Colonic mucosa (tissue), 4 donors: ENCODE measurements around the gene KMT2E. TPM values are rescaled to one million over a fixed set of nuclear protein-coding genes. Genes with fewer than 3 reads are reported as not detected.

Source experiments
- DNase-seq: peaks from one replicate; pipeline ENCODE4 v3.0.0-alpha.2; 2020
- H3K27ac ChIP-seq: fragments of 200-600 bp; one replicate; pipeline ENCODE4 v1.8.0; 2021
- H3K27me3 ChIP-seq: fragments of 200-600 bp; one replicate; pipeline ENCODE4 v1.8.0; 2021
- H3K36me3 ChIP-seq: fragments of 200-600 bp; one replicate; pipeline ENCODE4 v1.8.0; 2021
- H3K4me1 ChIP-seq: fragments of 200-600 bp; one replicate; pipeline ENCODE4 v1.8.0; 2021; ENCODE audit warnings: mild to moderate bottlenecking
- H3K4me3 ChIP-seq: fragments of 200-600 bp; one replicate; pipeline ENCODE4 v1.8.0; 2021
- H3K9ac ChIP-seq, 2 donors: one replicate each; pipeline ENCODE4 v1.7.0; 2013; ENCODE audit warnings: control low read depth in 2 of 2, low read depth in 2 of 2, low read length in 2 of 2
- H3K9me3 ChIP-seq: fragments of 200-600 bp; one replicate; pipeline ENCODE4 v1.8.0; 2021
- intact Hi-C: fragments of 100-400 bp; cut with DNase I; formaldehyde crosslinking; loops from one replicate; pipeline ENCODE4 v1.14.1; 2022
- total RNA-seq, 2 donors: library from RNA; stranded (reverse); fragmentation: NEBNext Ultra II Directional in 1 of 2; extraction: Animal tissue kit (Norgen Biotek cat#: 25700) in 1 of 2; gene quantifications; one replicate each; pipeline ENCODE4 v1.2.1, GENCODE V29; 2021
- TF ChIP-seq, protein P1 (sequence below): fragments of 200-600 bp; IDR thresholded peaks from one replicate; pipeline ENCODE4 v1.8.0; 2022; ENCODE audit warnings: antibody characterized with exemption, mild to moderate bottlenecking
- donor health status: healthy.
- donor health status: DM: no; HTN: no; CAD: no.
- donor health status: DM: no; HTN: no; CAD: no.

KMT2E gene
- total RNA-seq, 2 donors from 2014 or later: 78.6 to 116 TPM

DNA sequence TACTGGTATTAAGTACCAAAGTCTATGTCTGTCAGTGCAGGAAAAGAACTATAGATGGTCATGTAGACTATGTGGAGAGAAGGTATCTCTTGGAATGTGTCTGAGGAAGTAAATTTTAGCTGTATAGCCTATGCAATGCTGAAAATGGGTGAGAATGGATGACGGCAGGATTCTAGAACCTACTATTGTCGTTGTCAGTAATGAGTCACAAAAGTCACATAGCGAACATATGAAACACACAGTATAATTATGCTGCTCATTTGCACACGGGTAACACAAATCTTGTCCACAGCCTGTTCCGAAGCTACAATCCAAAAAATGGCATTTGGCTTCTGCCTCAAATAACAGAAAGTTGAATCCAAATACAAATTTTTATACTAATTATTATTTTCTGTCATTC lies 33.6 kb upstream of the KMT2E start:
- no peak for DNase-seq
- no peak overlapping the region for H3K4me3 ChIP-seq
- H3K9me3 ChIP-seq: no peaks in the 10 kb centered on the region
- H3K27me3 ChIP-seq: no peaks in the 10 kb centered on the region
- intact Hi-C loops: no loop called here
- H3K4me1 ChIP-seq: peaks cover 17% of the 10 kb centered on the region
- TF ChIP-seq, protein P1, sequence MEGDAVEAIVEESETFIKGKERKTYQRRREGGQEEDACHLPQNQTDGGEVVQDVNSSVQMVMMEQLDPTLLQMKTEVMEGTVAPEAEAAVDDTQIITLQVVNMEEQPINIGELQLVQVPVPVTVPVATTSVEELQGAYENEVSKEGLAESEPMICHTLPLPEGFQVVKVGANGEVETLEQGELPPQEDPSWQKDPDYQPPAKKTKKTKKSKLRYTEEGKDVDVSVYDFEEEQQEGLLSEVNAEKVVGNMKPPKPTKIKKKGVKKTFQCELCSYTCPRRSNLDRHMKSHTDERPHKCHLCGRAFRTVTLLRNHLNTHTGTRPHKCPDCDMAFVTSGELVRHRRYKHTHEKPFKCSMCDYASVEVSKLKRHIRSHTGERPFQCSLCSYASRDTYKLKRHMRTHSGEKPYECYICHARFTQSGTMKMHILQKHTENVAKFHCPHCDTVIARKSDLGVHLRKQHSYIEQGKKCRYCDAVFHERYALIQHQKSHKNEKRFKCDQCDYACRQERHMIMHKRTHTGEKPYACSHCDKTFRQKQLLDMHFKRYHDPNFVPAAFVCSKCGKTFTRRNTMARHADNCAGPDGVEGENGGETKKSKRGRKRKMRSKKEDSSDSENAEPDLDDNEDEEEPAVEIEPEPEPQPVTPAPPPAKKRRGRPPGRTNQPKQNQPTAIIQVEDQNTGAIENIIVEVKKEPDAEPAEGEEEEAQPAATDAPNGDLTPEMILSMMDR: no peak
- H3K27ac ChIP-seq: peak overlapping the region; percentile 97
- H3K9ac ChIP-seq: peak overlapping the region in 1 of 2 donors; percentile 64
- H3K36me3 ChIP-seq: no peaks in the 10 kb centered on the region

DNA sequence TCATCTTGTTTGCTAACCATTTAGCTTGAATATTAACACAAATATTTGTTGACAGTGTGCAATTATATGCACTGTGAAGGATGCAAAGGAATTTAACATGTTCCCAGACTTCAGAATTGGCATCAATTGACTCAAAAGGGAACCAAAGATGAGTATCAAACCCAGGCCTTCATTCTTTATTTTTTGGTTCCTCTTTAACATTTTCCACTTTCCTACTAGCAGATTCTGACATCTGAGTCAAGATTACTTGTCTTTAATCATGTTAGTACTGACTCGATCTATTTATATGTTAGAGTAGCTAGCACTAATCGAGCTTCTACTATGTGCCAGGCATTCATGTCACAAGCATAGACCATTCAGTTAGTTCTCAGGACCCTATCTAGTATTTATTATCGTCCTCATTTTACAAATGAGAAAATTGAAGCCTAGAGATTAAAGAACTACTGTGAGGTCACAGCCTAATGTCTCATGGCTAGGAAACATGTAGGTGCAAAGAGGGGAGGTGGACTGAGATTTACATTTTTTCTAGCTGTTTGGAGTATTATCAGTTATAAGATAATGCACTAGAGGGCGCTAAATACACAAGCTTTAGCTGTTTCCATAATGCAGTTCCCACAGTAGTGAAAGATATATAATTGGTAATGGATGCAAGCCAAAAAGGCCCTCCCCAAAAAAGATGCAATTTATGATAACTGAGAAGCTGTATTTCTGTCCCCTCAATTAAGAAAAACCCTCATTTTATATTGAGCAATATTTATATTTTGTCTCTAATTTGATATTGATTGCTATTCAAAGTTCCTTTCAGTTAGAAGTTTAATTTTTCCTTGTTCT lies 32.9 kb upstream of the KMT2E start:
- Histone ChIP-seq H3K4me1 (peaks cover 17% of the 10 kb centered on the region), H3K27ac (peak overlapping the region; percentile 97)
- DNase-seq: no peak

DNA sequence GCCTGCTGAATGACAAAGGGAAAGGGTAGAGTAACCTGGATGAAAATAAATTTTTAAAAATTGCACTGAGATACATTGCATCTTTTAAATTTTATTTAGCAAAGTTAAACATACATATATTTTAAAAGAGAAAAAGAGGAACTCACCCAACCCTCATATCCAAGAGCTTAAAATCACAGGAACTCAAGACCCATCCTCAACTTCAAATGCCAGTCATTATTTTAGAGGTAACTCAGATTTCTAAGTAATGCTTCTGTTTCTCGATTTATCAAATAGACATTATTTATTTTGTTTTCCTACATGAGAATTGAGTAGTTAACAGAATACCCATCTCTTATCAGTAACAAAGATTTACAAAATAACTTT lies 32.4 kb upstream of the KMT2E start:
- Histone ChIP-seq H3K27me3 (no peaks in the 10 kb centered on the region), H3K4me1 (peaks cover 17% of the 10 kb centered on the region), H3K9me3 (no peaks in the 10 kb centered on the region), H3K27ac (peak overlapping the region; percentile 97), H3K9ac (no peak overlapping the region), H3K4me3 (no peak overlapping the region), H3K36me3 (no peaks in the 10 kb centered on the region)
- intact Hi-C loops: loop anchor here (2.0 kb wide), 1 partner anchor 33 kb away; the partner anchor contains the start of gene KMT2E
- no peak for DNase-seq
- TF ChIP-seq, protein P1: no peak

More for the DNA sequence above, 32.9 kb upstream of the KMT2E start:
- H3K4me3 ChIP-seq: no peak overlapping the region
- TF ChIP-seq, protein P1: peak; percentile 72
- H3K27me3 ChIP-seq: no peaks in the 10 kb centered on the region
- H3K36me3 ChIP-seq: no peaks in the 10 kb centered on the region
- peak overlapping the region in 1 of 2 donors; percentile 28 for H3K9ac ChIP-seq
- no peaks in the 10 kb centered on the region for H3K9me3 ChIP-seq
- intact Hi-C loops: no loop called here

DNA sequence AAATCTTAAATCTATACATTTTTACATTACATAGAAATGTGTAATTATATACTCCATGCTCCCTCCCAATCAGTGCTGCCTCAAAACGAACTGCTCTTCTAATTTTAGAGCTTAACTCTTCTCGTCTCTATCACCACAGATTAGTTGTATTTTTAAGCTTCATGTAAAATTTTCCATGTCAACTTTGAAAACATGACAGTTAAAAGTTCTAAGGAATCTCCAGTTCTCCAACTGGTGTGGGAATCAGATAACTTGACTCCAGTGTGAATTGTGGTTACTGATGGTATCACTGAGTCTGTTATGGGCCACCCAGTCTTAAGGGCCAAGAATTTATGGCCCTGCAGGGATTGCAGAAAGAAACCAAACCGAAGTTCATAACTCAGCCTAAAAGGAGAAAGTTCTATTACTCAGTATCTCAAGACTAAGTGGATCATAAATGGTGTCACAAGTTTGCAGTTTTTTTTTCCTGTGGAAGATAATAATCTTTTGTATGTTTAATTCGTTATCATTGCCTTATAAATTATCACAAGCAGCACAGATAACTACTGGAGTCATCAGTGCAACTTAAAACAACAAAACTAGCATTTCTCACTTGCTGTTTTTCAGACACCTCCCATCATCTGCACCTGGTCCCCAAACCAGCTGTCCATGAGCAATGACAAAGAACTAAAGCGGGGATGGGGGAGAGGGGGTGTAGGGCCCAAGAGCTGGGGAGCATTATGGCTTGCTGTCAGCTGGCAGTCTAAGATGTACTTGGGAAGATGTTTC lies 31.5 kb upstream of the KMT2E start:
- Histone ChIP-seq H3K9me3 (no peaks in the 10 kb centered on the region), H3K36me3 (no peaks in the 10 kb centered on the region), H3K9ac (peak overlapping the region in 1 of 2 donors; percentile 97), H3K27me3 (no peaks in the 10 kb centered on the region), H3K4me3 (peak overlapping the region; percentile 26), H3K4me1 (peaks cover 14% of the 10 kb centered on the region), H3K27ac (peak overlapping the region; percentile 97)
- TF ChIP-seq, protein P1: no peak
- DNase-seq: no peak
- intact Hi-C loops: loop anchor here (2.0 kb wide), 1 partner anchor 32 kb away; the partner anchor contains the start of gene KMT2E

DNA sequence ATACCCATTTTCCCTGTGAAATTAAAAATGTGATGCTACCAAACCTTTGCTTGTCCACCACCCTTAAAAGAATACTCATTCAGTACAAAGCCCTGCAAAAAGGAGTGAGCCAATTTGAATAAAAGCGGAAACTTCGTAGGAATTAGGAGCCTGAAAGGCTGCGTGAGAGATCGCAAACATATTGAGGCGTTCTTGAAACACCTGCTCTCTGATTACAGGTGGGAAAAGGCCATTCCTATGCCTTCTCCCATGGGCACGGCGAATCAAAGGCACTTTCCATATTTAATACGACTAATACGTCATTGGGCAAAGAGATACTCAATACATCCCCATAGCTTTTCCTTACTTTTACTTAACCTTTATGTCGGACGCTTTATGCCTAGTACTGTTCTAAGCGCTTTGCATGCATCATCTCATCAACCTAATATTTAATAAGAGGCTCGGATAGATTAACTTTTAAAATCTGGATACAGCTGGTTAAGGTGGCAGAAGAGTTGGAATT lies 30.9 kb upstream of the KMT2E start:
- H3K9me3 ChIP-seq: no peaks in the 10 kb centered on the region
- DNase-seq: no peak
- H3K9ac ChIP-seq: peak overlapping the region; percentile 92 to 97
- H3K36me3 ChIP-seq: no peaks in the 10 kb centered on the region
- H3K4me3 ChIP-seq: peak overlapping the region; percentile 26
- peaks cover 14% of the 10 kb centered on the region for H3K4me1 ChIP-seq
- intact Hi-C loops: loop anchor here (2.0 kb wide), 1 partner anchor 32 kb away; the partner anchor contains the start of gene KMT2E
- H3K27me3 ChIP-seq: no peaks in the 10 kb centered on the region
- TF ChIP-seq, protein P1: no peak
- H3K27ac ChIP-seq: peak overlapping the region; percentile 97
